ENCODE data around the gene RPL37A.

DNA sequence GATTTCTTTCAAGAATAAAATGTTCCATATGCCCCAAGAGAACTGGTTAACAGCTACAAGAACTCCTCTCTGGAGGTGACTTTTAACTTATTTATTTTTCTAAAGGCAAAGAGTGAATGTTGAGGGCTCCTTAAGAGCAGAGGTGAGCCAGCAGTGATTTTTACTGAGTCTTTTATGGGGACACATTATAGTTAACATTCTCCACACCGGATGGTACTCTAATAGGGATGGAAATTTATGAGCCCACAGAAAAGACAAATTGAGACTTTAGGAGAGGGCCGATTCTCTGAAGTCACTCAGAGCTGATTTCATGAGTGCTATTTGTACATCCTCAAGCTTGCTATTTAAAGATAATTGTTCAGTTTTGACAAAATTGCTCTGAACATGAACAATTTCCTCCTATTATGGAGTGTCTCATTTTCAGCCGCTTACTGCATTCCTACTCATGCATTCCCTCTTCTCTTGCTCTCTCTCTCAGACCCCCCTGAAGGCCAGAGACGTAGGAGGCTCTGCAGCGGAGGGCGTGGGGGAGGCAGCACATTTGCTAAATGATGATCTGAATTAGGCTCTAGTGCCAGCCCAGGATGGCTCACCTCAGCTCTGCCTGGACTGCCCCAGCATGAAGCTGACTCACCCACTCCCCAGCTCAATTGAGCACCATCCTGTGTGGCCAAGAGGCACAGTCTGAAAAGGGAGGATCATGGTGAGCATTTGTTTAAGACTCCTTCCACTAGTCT lies 5.9 kb upstream of the RPL37A start:
- no peak for TF ChIP-seq CTCF (IDR thresholded peaks at IDR 0.05; ENCODE audit: low read length)
- TF ChIP-seq EZH2 (optimal IDR thresholded peaks at IDR 0.05; ENCODE audit: low read depth, low read length), result no peak

Measured in MM.1S (cell line).